ENCODE results near the gene LSAMP.

The LSAMP gene

GRCh38 chr3:116445311-116445841 is at the start of gene LSAMP:
TSS of gene LSAMP (minus strand) at chr3:116445487.
- DNase-seq: no peak

GRCh38 chr3:116492379-116492778 is 47.1 kb upstream of the LSAMP start:
- DNase-seq: no peak

GRCh38 chr3:116483135-116483534 is 37.8 kb upstream of the LSAMP start:
- DNase-seq: no peak

GRCh38 chr3:116476691-116477090 is 31.4 kb upstream of the LSAMP start:
- DNase-seq: no peak

GRCh38 chr3:116474801-116475200 is 29.5 kb upstream of the LSAMP start:
- DNase-seq: no peak

GRCh38 chr3:116474032-116474780 is 28.9 kb upstream of the LSAMP start:
- DNase-seq: no peak

- no peak for DNase-seq
These were observed 28.3 kb upstream of the LSAMP start for GRCh38 chr3:116473602-116474001.

- no peak for DNase-seq
These were observed 25.4 kb upstream of the LSAMP start for GRCh38 chr3:116470605-116471197.

- DNase-seq: no peak
These were observed 24.3 kb upstream of the LSAMP start for GRCh38 chr3:116469546-116469945.

- DNase-seq: no peak
These were observed 19.1 kb upstream of the LSAMP start for GRCh38 chr3:116464276-116464798.

- no peak for DNase-seq
These were observed 8.5 kb upstream of the LSAMP start for GRCh38 chr3:116453666-116454346.

- no peak for DNase-seq
These were observed 4.5 kb upstream of the LSAMP start for GRCh38 chr3:116449546-116450350.

GRCh38 chr3:116445990-116446389 is 703 bp upstream of the LSAMP start:
- no peak for DNase-seq

GRCh38 chr3:116444819-116445310 is 422 bp downstream of the LSAMP start:
- no peak for DNase-seq

- no peak for DNase-seq
These were observed 1.1 kb downstream of the LSAMP start for GRCh38 chr3:116444115-116444747.

- DNase-seq: no peak
These were observed 2.1 kb downstream of the LSAMP start for GRCh38 chr3:116443191-116443661.

GRCh38 chr3:116442331-116443021 is 2.8 kb downstream of the LSAMP start:
- DNase-seq: no peak

- no peak for DNase-seq
These were observed 3.6 kb downstream of the LSAMP start for GRCh38 chr3:116441652-116442051.

- no peak for DNase-seq
These were observed 5.1 kb downstream of the LSAMP start for GRCh38 chr3:116440196-116440595.

- no peak for DNase-seq
These were observed 11.7 kb downstream of the LSAMP start for GRCh38 chr3:116433552-116433951.

- DNase-seq: no peak
These were observed 12.5 kb downstream of the LSAMP start for GRCh38 chr3:116432795-116433194.

Data from CD4-positive, alpha-beta T cell treated with Interleukin-6 for 4 hours (primary cell).